HepG2 (cell line): Measurements from ENCODE around the gene STRN4. TPM values are rescaled to one million over a fixed set of nuclear protein-coding genes. Genes with fewer than 3 reads are reported as not detected.

Experiments used
- ATAC-seq: fragments of 200-7000 bp; cut with Tn5 transposase; 3 replicates; pipeline ENCODE4 v1.9.1; 2020; ENCODE audit warnings: mild to moderate bottlenecking, moderate library complexity
- BruUV-seq: library from RNA; stranded (reverse); fragments of 400-500 nt; replicated peaks from 2 replicates; lab custom pipeline; 2021; lab: Mats Ljungman, UMichigan
- CTCF ChIA-PET: fragments of 300-600 bp; formaldehyde crosslinking; extraction: SDS; loops from one replicate; lab custom pipeline; 2021; ENCODE audit warnings: low total read pairs, inconsistent platforms, low intra/inter-chr PET ratio; lab: Yijun Ruan, JAX
- POLR2A ChIA-PET: fragments of 350-600 bp; sonication (Branson Sonifier 250); formaldehyde crosslinking; loops from one replicate; lab custom pipeline; 2020; ENCODE audit warnings: antibody characterized with exemption, inconsistent platforms; lab: Yijun Ruan, JAX
- DNase-seq: peaks from one replicate; pipeline ENCODE4 v3.0.0-alpha.2; 2015; ENCODE audit warnings: low spot score
- FAIRE-seq: peaks from 3 replicates; lab custom pipeline; 2011; peaks lifted over from hg19 to GRCh38; lab: Jason Lieb, UNC
- H2AFZ ChIP-seq: one replicate; pipeline ENCODE4 v1.6.1; 2011; ENCODE audit warnings: low read length, inconsistent platforms
- H3K27ac ChIP-seq: fragments of 300-600 bp; 3 replicates; pipeline ENCODE4 v1.8.0; 2011; ENCODE audit warnings: mixed run types, mild to moderate bottlenecking, mixed read lengths, low read length, inconsistent platforms; ENCODE audit not compliant: insufficient read depth; ENCODE audit errors: extremely low read length
- H3K27me3 ChIP-seq, 2 experiments: fragments of 200-600 bp in 1 of 2; 2 replicates in 1 of 2; 3 replicates in 1 of 2; pipeline versions ENCODE4 v1.6.0 to v1.8.0; 2011; ENCODE audit warnings: low read length in 2 of 2, mild to moderate bottlenecking in 2 of 2, moderate library complexity in 2 of 2, inconsistent platforms in 1 of 2; ENCODE audit not compliant: insufficient read depth in 2 of 2, control insufficient read depth in 1 of 2
- H3K36me3 ChIP-seq, 2 experiments: fragments of 200-600 bp in 1 of 2; replicated peaks in 1 of 2; 2 replicates in 1 of 2; 3 replicates in 1 of 2; pipeline versions ENCODE4 v1.5.1 to v1.8.0; 2011; ENCODE audit warnings: low read length in 2 of 2, inconsistent platforms in 1 of 2; ENCODE audit not compliant: insufficient read depth in 2 of 2, control insufficient read depth in 1 of 2
- H3K4me1 ChIP-seq: 2 replicates; pipeline ENCODE4 v1.5.1; 2012; ENCODE audit warnings: low read length, inconsistent platforms; ENCODE audit not compliant: insufficient read depth
- H3K4me2 ChIP-seq: 2 replicates; pipeline ENCODE4 v1.6.0; 2011; ENCODE audit warnings: low read depth, low read length, inconsistent platforms
- H3K4me3 ChIP-seq, 3 experiments: fragments of 200-600 bp in 1 of 3; sonication (generic), shearing (Covaris generic) in 1 of 3; replicated peaks in 1 of 3; 2 replicates each; pipeline ENCODE4 v1.5.1; 2011 to 2016; ENCODE audit warnings: low read length in 3 of 3, inconsistent platforms in 2 of 3, low read depth in 2 of 3, mild to moderate bottlenecking in 2 of 3, control low read depth in 1 of 3, mixed read lengths in 1 of 3; ENCODE audit not compliant: insufficient read depth in 1 of 3
- H3K79me2 ChIP-seq: one replicate; pipeline ENCODE4 v1.6.1; 2011; ENCODE audit warnings: low read length, inconsistent platforms; ENCODE audit not compliant: insufficient read depth
- H3K9ac ChIP-seq: 2 replicates; pipeline ENCODE4 v1.6.0; 2011; ENCODE audit warnings: mild to moderate bottlenecking, low read depth, low read length, inconsistent platforms; ENCODE audit not compliant: insufficient read depth
- H3K9me3 ChIP-seq: 2 replicates; pipeline ENCODE4 v1.5.1; 2012; ENCODE audit warnings: mild to moderate bottlenecking, low read length
- H4K20me1 ChIP-seq: 2 replicates; pipeline ENCODE4 v1.6.0; 2011; ENCODE audit warnings: inconsistent platforms, mild to moderate bottlenecking, low read length, moderate library complexity; ENCODE audit not compliant: insufficient read depth
- AGO2 ChIP-seq: fragments of 200-400 bp; formaldehyde crosslinking; optimal IDR thresholded peaks from 2 replicates; pipeline ENCODE3; 2017; ENCODE audit warnings: mild to moderate bottlenecking, low read depth, low read length, moderate library complexity
- ARID4A ChIP-seq: sonication (generic); formaldehyde crosslinking; IDR thresholded peaks from 2 replicates; pipeline ENCODE4 v1.5.0; 2020; ENCODE audit warnings: mild to moderate bottlenecking, missing genetic modification reagents, borderline replicate concordance
- CTCF ChIP-seq: sonication (generic); formaldehyde crosslinking; IDR thresholded peaks from 2 replicates; pipeline ENCODE4 v1.5.0; 2020; ENCODE audit warnings: mild to moderate bottlenecking, missing genetic modification reagents, moderate library complexity
- IRF2 ChIP-seq: IDR thresholded peaks from 2 replicates; pipeline ENCODE4 v1.6.1; 2018; ENCODE audit warnings: missing genetic modification reagents, missing compliant biosample characterization
- MEIS2 ChIP-seq: sonication (generic); formaldehyde crosslinking; IDR thresholded peaks from 2 replicates; pipeline ENCODE4 v1.9.0; 2021; ENCODE audit warnings: mild to moderate bottlenecking, missing genetic modification reagents
- PATZ1 ChIP-seq: sonication (generic); formaldehyde crosslinking; IDR thresholded peaks from 2 replicates; pipeline ENCODE4 v1.4.0; 2020; ENCODE audit warnings: missing genetic modification reagents
- RORA ChIP-seq: sonication (generic); formaldehyde crosslinking; IDR thresholded peaks from 2 replicates; pipeline ENCODE4 v1.5.0; 2020; ENCODE audit warnings: mild to moderate bottlenecking, missing genetic modification reagents, moderate library complexity
- SAP130 ChIP-seq: IDR thresholded peaks from 2 replicates; pipeline ENCODE4 v1.6.1; 2016; ENCODE audit warnings: low read depth
- TBX3 ChIP-seq: fragments of 450-650 bp; IDR thresholded peaks from 2 replicates; pipeline ENCODE4 v1.6.1; 2017; ENCODE audit warnings: antibody characterized with exemption, mild to moderate bottlenecking, inconsistent platforms, borderline replicate concordance
- XRCC5 ChIP-seq: fragments of 200-400 bp; formaldehyde crosslinking; optimal IDR thresholded peaks from 2 replicates; pipeline ENCODE3; 2017; ENCODE audit warnings: mild to moderate bottlenecking, low read length
- ZBTB33 ChIP-seq: sonication (generic); formaldehyde crosslinking; IDR thresholded peaks from 2 replicates; pipeline ENCODE4 v1.4.0; 2020; ENCODE audit warnings: missing genetic modification reagents
- ZNF605 ChIP-seq: sonication (generic); formaldehyde crosslinking; IDR thresholded peaks from 2 replicates; pipeline ENCODE4 v1.8.0; 2022; ENCODE audit warnings: mild to moderate bottlenecking, missing genetic modification reagents
- WGBS: methylation state at CpG from one replicate; pipeline ENCODE4 v1.1.6; 2017; ENCODE audit warnings: low lambda C conversion rate; 5-methylcytosine and 5-hydroxymethylcytosine counted together
- in situ Hi-C: cut with HindIII; loops from 2 replicates; pipeline ENCODE4 v1.10.0; 2017; ENCODE audit warnings: low pct_unique_long_range_greater_than_20kb; ENCODE audit not compliant: extremely low pct_ligation_motif_present
- intact Hi-C: fragments of 100-400 bp; cut with micrococcal nuclease; formaldehyde crosslinking; loops from one replicate; pipeline ENCODE4 v1.10.0; 2022; ENCODE audit not compliant: unreplicated experiment
- polyA plus RNA-seq, 8 experiments: library from polyadenylated mRNA; depleted of rRNA in 3 of 8; stranded (reverse) in 7 of 8; unstranded in 1 of 8; fragments of >200 nt; fragmentation: Illumina TruSeq in 4 of 8; extraction: Trizol in 4 of 8; gene quantifications; 2 replicates each; pipeline versions ENCODE4 v1.2.1 to v1.2.3, GENCODE V29; 2011 to 2016; ENCODE audit warnings: low read depth in 4 of 8, missing spikeins in 1 of 8, mixed read lengths in 1 of 8; ENCODE audit not compliant: insufficient read depth in 1 of 8
- total RNA-seq, 5 experiments: library from RNA; depleted of rRNA; stranded (reverse); fragments of >200 nt; fragmentation: Illumina TruSeq; extraction: Trizol; gene quantifications; 2 replicates each; pipeline ENCODE4 v1.2.3, GENCODE V29; 2016; ENCODE audit warnings: low read depth in 1 of 5

Gene STRN4
- total and polyA plus RNA-seq, 2 of the 13 experiments (the other 11 are each of a cell fraction or from before 2014, with no cell fraction given): 43.1 to 57.3 TPM

- H4K20me1 ChIP-seq: peaks cover 13% of the 10 kb centered on the region; the same call in 1 of the 2 replicates
- ChIA-PET CTCF (interaction anchor here (2.8 kb wide), 1 partner anchor 24 kb away, joined by 22 read pairs; no protein-coding TSS in a partner anchor), POLR2A (interaction anchor here (1.0 to 1.3 kb wide), 2 partner anchors 9 to 12 kb away, joined by 3 read pairs; partner anchors contain the start of gene PRKD2)
- H3K9me3 ChIP-seq: no peaks in the 10 kb centered on the region
- H3K79me2 ChIP-seq: no peaks in the 10 kb centered on the region
- H3K4me1 ChIP-seq: no peaks in the 10 kb centered on the region
- peak; percentile 88 for ATAC-seq
- H3K4me2 ChIP-seq: no peak overlapping the region
- BruUV-seq: no TSS peak
- no peak overlapping the region for H3K27ac ChIP-seq
- 56% methylated on average over 12 of the region's 20 CpGs for WGBS
- H3K36me3 ChIP-seq: peaks cover 65 to 95% of the 10 kb centered on the region in 2 experiments
- H2AFZ ChIP-seq: no peak overlapping the region
- in situ Hi-C loops (no loop called here), intact Hi-C loops (loop anchor here (1.0 kb wide), 1 partner anchor 25 kb away; no protein-coding TSS in a partner anchor)
- no peaks in the 10 kb centered on the region for H3K27me3 ChIP-seq
- no peak overlapping the region for H3K9ac ChIP-seq
- peak; percentile 27 for DNase-seq
- FAIRE-seq: no peak
- no peak overlapping the region for H3K4me3 ChIP-seq
- TF ChIP-seq ZNF605 (CRISPR knock-in tag): no peak
- peak; percentile 94 for TF ChIP-seq CTCF (CRISPR knock-in tag)
- TF ChIP-seq XRCC5: peak; percentile 77
- peak; percentile 33; the same call in 1 of the 2 replicates for TF ChIP-seq ARID4A (CRISPR knock-in tag)
- no peak for TF ChIP-seq TBX3
- TF ChIP-seq RORA (CRISPR knock-in tag): no peak
- 0 out of 2 replicates have a peak, but pooled peaks have one; percentile 26 for TF ChIP-seq SAP130 (CRISPR knock-in tag)
- TF ChIP-seq MEIS2 (CRISPR knock-in tag): 0 out of 2 replicates have a peak, but pooled peaks have one; percentile 53
- 0 out of 2 replicates have a peak, but pooled peaks have one; percentile 21 for TF ChIP-seq IRF2 (CRISPR knock-in tag)
- peak; percentile 63 for TF ChIP-seq ZBTB33 (CRISPR knock-in tag)
- peak; percentile 7 for TF ChIP-seq AGO2
- 0 out of 2 replicates have a peak, but pooled peaks have one; percentile 36 for TF ChIP-seq PATZ1
These were observed 17.4 kb downstream of the STRN4 start for GRCh38 chr19:46728693-46729339.
